OCI-LY7 (cell line): ENCODE measurements around the gene RPRML. TPM values are rescaled to one million over a fixed set of nuclear protein-coding genes. Genes with fewer than 3 reads are reported as not detected.
A peak's percentile ranks its signal among the peaks of the same experiment; 100 is the strongest.

Experiments
- BruUV-seq: library from RNA; stranded (reverse); fragments of 400-500 nt; replicated peaks from 2 replicates; lab custom pipeline; 2021; lab: Mats Ljungman, UMichigan
- CTCF ChIA-PET: fragments of 300-600 bp; sonication (Branson Sonifier 250); formaldehyde crosslinking; loops from one replicate; lab custom pipeline; 2022; ENCODE audit warnings: antibody characterized with exemption; ENCODE audit not compliant: unreplicated experiment; lab: Charles Lee
- POLR2A ChIA-PET: fragments of 300-600 bp; sonication (Branson Sonifier 250); formaldehyde crosslinking; loops from one replicate; lab custom pipeline; 2022; ENCODE audit warnings: antibody characterized with exemption; lab: Charles Lee
- DNase-seq: peaks from one replicate; pipeline ENCODE4 v3.0.0-alpha.2; 2015; ENCODE audit warnings: low spot score
- H2AFZ ChIP-seq: fragments of 200-600 bp; sonication (generic), shearing (Covaris generic); 2 replicates; pipeline ENCODE4 v1.6.1; 2014; ENCODE audit warnings: mild to moderate bottlenecking, antibody characterized with exemption, low read length, moderate library complexity
- H3K27ac ChIP-seq: fragments of 200-600 bp; sonication (generic); 2 replicates; pipeline ENCODE4 v1.5.1; 2014; ENCODE audit warnings: mixed run types, low read depth, mild to moderate bottlenecking, moderate library complexity, low read length, inconsistent platforms; ENCODE audit not compliant: poor library complexity, severe bottlenecking
- H3K36me3 ChIP-seq: fragments of 200-600 bp; sonication (generic); 2 replicates; pipeline ENCODE4 v1.6.1; 2014; ENCODE audit warnings: mild to moderate bottlenecking, antibody characterized with exemption, low read length, moderate library complexity, mixed read lengths; ENCODE audit not compliant: insufficient read depth
- H3K4me1 ChIP-seq: fragments of 200-600 bp; sonication (generic); 2 replicates; pipeline ENCODE4 v1.5.1; 2014; ENCODE audit warnings: mild to moderate bottlenecking, low read length; ENCODE audit not compliant: insufficient read depth, poor library complexity, severe bottlenecking
- H3K4me2 ChIP-seq: fragments of 200-600 bp; sonication (generic); 2 replicates; pipeline ENCODE4 v1.6.1; 2014; ENCODE audit warnings: mild to moderate bottlenecking, low read length
- H3K4me3 ChIP-seq: fragments of 200-600 bp; sonication (generic); 2 replicates; pipeline ENCODE4 v1.5.1; 2014; ENCODE audit warnings: mild to moderate bottlenecking, low read depth, low read length; ENCODE audit not compliant: poor library complexity, severe bottlenecking
- H3K79me2 ChIP-seq: fragments of 200-600 bp; sonication (generic); 2 replicates; pipeline ENCODE4 v1.6.1; 2016; ENCODE audit warnings: low read depth, mild to moderate bottlenecking, low read length, moderate library complexity, mixed read lengths; ENCODE audit not compliant: insufficient read depth
- H3K9me2 ChIP-seq: fragments of 200-600 bp; sonication (generic); 2 replicates; pipeline ENCODE4 v1.6.1; 2016; ENCODE audit warnings: mild to moderate bottlenecking, low read length, mixed read lengths; ENCODE audit not compliant: insufficient read depth
- H3K9me3 ChIP-seq: fragments of 200-600 bp; sonication (generic); 2 replicates; pipeline ENCODE4 v1.6.1; 2014; ENCODE audit warnings: mild to moderate bottlenecking, mixed run types, low read length, mixed read lengths
- H4K20me1 ChIP-seq: fragments of 200-600 bp; sonication (generic); 2 replicates; pipeline ENCODE4 v1.6.1; 2014; ENCODE audit warnings: mild to moderate bottlenecking, antibody characterized with exemption, low read length, moderate library complexity, mixed read lengths; ENCODE audit not compliant: insufficient read depth
- EZH2phosphoT487 ChIP-seq: fragments of 200-600 bp; sonication (generic); IDR thresholded peaks from 2 replicates; pipeline ENCODE4 v1.6.1; 2018; ENCODE audit warnings: low read depth, borderline replicate concordance, mild to moderate bottlenecking, mixed run types, antibody characterized with exemption, low read length, moderate library complexity, mixed read lengths
- intact Hi-C: fragments of 100-400 bp; cut with micrococcal nuclease; formaldehyde crosslinking; loops from one replicate; pipeline ENCODE4 v1.10.0; 2022; ENCODE audit not compliant: unreplicated experiment
- total RNA-seq, 2 experiments: library from RNA; depleted of rRNA in 1 of 2; stranded (reverse); fragments of >200 nt in 1 of 2; shearing (Covaris generic) in 1 of 2; gene quantifications; 2 replicates each; pipeline ENCODE4 v1.2.3, GENCODE V29; 2014 to 2022
- TF ChIP-seq, protein P1 (sequence below): fragments of 200-600 bp; sonication (generic); conservative IDR thresholded peaks from 2 replicates; pipeline ENCODE4 v1.5.1; 2014; ENCODE audit warnings: mild to moderate bottlenecking, antibody characterized with exemption, low read length, moderate library complexity, mixed read lengths

Gene RPRML
- total RNA-seq, 2 experiments from 2014 or later = 1.2 to 8.8 TPM

DNA sequence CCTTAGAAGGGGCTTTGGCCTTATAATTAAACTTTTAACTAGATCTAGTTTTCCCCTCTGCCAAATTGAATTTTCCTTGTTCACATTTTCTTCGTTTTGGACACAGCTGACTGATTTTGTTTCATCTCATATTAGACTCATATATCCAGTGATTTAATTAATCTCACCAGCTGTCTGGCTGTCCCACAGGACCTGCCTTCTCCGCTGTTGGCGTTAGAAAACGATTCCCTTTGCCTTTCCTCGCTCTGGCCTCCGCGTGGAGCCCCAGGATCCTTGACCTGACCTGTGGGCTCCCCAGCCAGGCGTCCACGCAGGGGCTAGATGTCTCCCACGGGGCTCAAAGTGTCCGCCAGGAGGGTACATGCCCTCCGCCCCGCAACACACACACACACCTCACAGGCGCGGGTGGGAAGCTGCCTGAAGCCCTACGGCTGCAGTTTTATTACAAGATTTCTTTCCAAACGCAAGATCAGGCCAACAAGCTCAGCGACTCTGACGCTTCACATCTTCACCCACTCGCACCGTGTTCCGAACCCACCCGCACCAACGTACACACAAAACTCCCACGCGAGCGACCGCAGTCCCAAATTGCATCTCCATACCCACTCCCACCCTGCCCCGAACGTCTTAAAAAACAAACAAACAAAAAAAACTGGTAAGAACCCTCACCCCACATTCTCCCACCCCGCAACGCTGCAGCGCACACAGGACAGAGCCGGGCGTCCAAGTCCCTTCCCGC is 1.1 kb downstream of the RPRML start:
- Histone ChIP-seq H3K4me3 (peak overlapping the region; percentile 70), H3K9me3 (no peaks in the 10 kb centered on the region), H3K4me1 (peaks cover 43% of the 10 kb centered on the region), H3K9me2 (no peaks in the 10 kb centered on the region), H4K20me1 (no peaks in the 10 kb centered on the region), H3K27ac (no peak overlapping the region), H3K79me2 (no peaks in the 10 kb centered on the region), H2AFZ (no peak overlapping the region), H3K36me3 (no peaks in the 10 kb centered on the region), H3K4me2 (peak overlapping the region; percentile 68)
- BruUV-seq = no TSS peak
- POLR2A ChIA-PET = interaction anchor here (0.6 kb wide), 1 partner anchor 14 kb away, joined by 3 read pairs; no protein-coding TSS in a partner anchor
- CTCF ChIA-PET = interaction anchor here (1.0 kb wide), 1 partner anchor 14 kb away, joined by 3 read pairs; no protein-coding TSS in a partner anchor
- intact Hi-C loops = loop anchor here (2.0 kb wide), 1 partner anchor 23 kb away; no protein-coding TSS in a partner anchor
- DNase-seq = no peak
- TF ChIP-seq, protein P1, sequence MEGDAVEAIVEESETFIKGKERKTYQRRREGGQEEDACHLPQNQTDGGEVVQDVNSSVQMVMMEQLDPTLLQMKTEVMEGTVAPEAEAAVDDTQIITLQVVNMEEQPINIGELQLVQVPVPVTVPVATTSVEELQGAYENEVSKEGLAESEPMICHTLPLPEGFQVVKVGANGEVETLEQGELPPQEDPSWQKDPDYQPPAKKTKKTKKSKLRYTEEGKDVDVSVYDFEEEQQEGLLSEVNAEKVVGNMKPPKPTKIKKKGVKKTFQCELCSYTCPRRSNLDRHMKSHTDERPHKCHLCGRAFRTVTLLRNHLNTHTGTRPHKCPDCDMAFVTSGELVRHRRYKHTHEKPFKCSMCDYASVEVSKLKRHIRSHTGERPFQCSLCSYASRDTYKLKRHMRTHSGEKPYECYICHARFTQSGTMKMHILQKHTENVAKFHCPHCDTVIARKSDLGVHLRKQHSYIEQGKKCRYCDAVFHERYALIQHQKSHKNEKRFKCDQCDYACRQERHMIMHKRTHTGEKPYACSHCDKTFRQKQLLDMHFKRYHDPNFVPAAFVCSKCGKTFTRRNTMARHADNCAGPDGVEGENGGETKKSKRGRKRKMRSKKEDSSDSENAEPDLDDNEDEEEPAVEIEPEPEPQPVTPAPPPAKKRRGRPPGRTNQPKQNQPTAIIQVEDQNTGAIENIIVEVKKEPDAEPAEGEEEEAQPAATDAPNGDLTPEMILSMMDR = no peak; the same call in 1 of the 2 replicates
- TF ChIP-seq EZH2phosphoT487 = no peak

DNA sequence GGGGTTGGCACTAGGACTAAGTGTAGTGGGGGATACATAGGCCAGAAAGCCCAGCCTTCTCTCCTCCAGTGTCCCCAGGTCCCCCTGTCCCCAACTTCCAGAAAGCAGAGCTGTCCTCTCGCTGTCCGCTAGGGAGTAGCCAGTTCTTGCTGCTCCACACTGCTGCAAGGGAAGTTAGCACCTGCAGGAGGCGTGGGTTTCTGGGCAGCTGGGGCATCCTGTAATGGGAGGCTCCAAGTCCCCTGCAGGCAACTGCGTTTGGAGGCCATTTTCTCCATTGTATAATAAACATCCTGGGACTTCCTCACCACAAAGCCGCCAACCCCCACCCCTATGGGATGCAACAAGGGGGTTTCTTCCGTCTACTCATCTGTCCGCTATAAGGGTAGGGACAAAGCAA is 1.7 kb downstream of the RPRML start:
- Histone ChIP-seq H3K4me3 (peak overlapping the region; percentile 70), H2AFZ (no peak overlapping the region), H3K27ac (no peak overlapping the region), H4K20me1 (no peaks in the 10 kb centered on the region), H3K9me3 (no peaks in the 10 kb centered on the region), H3K4me2 (peak overlapping the region; percentile 68), H3K9me2 (no peaks in the 10 kb centered on the region), H3K36me3 (no peaks in the 10 kb centered on the region), H3K79me2 (no peaks in the 10 kb centered on the region), H3K4me1 (peaks cover 37% of the 10 kb centered on the region)
- CTCF ChIA-PET = interaction anchor here (1.0 kb wide), 1 partner anchor 13 kb away, joined by 3 read pairs; no protein-coding TSS in a partner anchor
- POLR2A ChIA-PET = no interaction called here
- no peak for TF ChIP-seq EZH2phosphoT487
- TF ChIP-seq, protein P1 = peak; percentile 34
- DNase-seq = peak; percentile 72
- intact Hi-C loops = loop anchor here (2.0 kb wide), 1 partner anchor 23 kb away; no protein-coding TSS in a partner anchor
- BruUV-seq = no TSS peak
